Fibroblast of skin of abdomen (primary cell): ENCODE data around the gene ADISSP.

ENCODE experiments used
- DNase-seq: peaks from one replicate; pipeline ENCODE4 v3.0.0-alpha.2; 2013

ADISSP gene

GRCh38 chr20:3711484-3711941 is 56.0 kb downstream of the ADISSP start:
- DNase-seq: no peak

GRCh38 chr20:3710703-3711483 is 56.7 kb downstream of the ADISSP start:
- DNase-seq: peak; percentile 47

- DNase-seq: no peak
Observed at GRCh38 chr20:3710011-3710466, 57.5 kb downstream of the ADISSP start.

GRCh38 chr20:3707508-3707899 is 60.0 kb downstream of the ADISSP start:
- DNase-seq: no peak

- DNase-seq: no peak
Observed at GRCh38 chr20:3706774-3707507, 60.6 kb downstream of the ADISSP start.

GRCh38 chr20:3705970-3706739 is 61.4 kb downstream of the ADISSP start:
- DNase-seq: no peak

GRCh38 chr20:3705491-3705969 is 62.0 kb downstream of the ADISSP start:
- DNase-seq: no peak

GRCh38 chr20:3704087-3704486 is 63.5 kb downstream of the ADISSP start:
- no peak for DNase-seq
